ENCODE measurements around the gene ATP5PO. TPM values are rescaled to one million over a fixed set of nuclear protein-coding genes. Genes with fewer than 3 reads are reported as not detected.
"Not testable (repeated sequence)": the region's sequence is repeated elsewhere in the genome, so short reads cannot be mapped to it uniquely, and the experiment has no call there.

The ATP5PO gene
- total RNA-seq, 1 experiment from 2014 or later, result 71.3 TPM

DNA sequence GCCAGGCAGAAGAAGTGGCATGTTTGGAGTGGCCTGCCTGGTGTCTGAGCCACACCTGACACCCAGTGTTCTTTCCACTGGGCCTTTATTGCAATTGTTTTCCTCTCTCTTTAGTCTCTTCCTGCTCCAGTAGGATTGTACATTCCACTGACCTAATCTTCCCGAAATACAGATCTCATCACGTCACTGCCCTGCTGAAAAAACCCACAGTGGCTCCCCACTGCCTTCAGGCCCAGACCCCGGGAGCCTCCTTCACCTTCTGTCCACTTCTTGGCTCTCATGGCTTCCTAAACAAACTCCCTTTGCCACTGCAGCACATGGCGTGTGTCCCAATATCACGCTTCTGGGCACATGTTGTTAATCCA, 25.3 kb upstream of the ATP5PO start:
- DNase-seq (ENCODE audit: low spot score), result no peak

DNA sequence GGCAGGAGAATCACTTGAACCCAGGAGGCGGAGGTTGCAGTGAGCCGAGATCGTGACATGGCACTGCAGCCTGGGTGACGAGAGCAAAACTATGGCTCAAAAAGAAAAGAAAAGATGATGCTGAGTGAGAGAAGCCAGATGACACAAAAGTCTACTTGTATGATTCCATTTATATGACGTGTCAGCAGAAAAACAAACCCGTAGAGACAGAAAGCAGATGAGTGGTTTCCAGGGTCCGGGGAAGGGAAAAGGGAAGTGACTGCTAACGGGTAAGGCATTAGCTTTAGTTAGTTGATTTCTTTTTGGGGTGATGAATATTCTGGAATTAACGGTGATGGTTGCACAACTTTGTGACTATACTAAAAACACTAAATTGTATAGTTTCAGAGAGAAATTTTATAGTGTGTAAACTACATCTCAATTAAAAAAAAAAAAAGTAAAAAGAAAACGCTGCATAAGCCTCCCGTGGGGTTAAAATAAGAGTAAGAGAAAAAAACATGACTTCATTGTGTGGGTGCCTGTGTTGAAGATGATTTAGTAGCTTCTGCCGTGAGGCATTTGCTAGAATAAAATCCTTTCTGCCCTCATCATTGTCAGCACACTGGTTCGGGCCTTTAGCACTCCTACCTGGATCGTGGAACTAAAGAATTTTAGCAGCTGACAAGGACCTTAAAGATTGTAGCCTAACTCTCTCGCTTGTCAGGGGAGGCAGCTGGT, 24.7 kb upstream of the ATP5PO start:
- no peak for DNase-seq (ENCODE audit: low spot score)

DNA sequence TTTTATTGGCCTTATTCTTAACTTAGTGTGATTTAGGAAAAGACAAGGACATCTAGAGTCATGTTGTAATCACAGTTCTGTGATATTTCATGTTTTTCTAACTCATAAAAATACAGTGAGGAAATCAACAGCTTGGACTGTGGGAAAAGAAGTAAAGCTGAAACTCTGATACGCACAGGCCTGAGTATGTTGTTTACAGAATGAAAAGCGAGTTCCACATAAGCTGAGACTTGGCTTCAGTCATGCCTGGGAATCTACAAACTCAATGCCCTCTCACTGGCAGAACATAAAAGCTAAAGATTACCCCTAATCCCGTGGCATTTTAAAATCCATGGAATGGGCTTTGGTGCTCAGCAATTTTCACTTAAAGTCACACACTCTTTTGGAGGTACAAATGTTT, 23.6 kb upstream of the ATP5PO start:
- no peak for DNase-seq (ENCODE audit: low spot score)

DNA sequence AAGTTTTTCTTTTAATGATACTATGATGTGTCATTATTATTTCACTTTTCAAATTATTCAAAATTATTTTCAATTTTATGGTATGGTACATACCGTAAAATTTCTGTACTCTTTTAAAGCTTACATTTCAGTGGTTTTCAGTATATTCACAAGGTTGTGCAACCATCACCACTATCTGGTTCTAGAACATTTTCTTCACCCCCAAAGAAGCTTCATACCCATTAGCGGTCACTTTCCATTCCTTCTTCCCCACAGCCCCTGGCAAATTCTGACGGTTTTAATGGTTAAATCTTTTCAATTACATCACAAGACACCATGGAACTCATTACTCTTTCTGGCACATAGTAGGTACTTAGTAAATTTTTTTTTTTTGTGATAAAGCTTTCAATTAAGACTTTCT, 22.8 kb upstream of the ATP5PO start:
- DNase-seq (ENCODE audit: low spot score), result no peak

DNA sequence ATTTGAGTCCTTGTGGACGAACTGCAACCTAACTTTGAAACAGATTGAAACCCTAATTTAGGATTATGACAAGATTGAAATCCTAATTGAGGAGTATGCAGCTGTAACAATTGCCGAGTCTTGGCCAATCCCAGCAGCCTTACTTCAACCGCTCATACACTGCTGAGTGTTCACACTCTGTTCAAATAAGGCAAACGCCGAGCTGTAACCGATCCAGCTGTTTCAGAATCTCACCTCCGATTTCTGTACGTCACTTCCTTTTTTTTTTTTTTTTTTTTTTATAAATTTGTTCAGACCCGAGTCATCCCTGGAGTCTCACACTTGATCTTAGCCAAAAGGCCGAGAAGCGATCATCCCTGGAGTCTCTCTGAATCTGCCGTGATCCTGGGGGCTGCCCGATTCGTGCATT, 22.3 kb upstream of the ATP5PO start:
- DNase-seq (ENCODE audit: low spot score), result no peak

DNA sequence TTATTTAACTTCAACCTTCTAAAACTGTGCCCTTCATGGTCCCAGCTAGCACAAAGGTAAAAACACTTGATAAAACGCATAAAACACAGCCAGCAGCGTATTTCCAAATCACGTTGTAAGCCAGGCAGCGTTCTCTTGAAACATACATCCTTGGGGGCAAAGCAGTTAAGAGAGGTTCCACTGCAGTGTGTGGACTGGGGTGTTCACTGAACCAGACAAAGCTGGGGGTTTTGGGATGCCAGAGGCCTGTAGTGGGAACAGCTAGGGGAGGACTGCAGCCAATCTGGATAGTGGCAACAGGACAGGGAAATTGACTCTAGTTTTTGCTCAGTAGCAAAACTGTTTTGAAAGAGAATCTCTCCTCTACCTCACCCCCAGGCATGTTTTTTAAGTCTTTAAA, 21.5 kb upstream of the ATP5PO start:
- DNase-seq (ENCODE audit: low spot score), result no peak

DNA sequence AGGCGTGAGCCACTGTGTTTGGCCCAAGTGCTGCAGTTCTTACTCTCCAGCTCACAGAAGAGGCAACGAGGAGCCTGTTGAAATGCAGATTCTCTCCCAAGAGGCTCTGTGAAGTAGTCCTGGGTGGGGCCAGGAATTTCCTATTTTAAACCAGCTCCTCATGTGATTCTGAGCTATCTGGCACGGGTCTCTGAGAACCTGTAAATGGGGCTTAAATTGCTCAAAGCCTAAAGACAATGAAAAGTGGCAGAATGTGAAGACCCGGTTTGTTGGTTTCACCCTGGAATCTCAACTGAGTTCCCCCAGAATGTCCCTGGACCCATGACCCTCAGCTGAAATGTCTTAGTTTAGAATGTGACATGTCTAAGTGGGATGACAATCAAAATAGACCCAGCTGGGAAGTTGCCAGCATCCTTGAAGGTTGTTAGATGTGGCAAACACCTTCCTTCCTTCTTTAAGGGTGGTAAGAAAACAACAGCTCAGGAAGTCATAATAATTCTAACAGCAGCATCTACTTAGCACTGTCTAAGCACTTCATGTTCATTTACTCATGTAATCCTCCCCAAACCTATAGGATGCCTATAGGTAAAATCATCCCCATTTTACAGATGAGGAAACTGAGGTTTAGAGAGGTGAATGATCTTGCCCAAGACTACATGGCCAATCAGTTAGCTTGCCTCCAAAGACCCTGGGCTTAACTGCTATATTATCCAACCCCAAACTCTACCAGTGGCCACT, 20.9 kb upstream of the ATP5PO start:
- DNase-seq (ENCODE audit: low spot score), result no peak

DNA sequence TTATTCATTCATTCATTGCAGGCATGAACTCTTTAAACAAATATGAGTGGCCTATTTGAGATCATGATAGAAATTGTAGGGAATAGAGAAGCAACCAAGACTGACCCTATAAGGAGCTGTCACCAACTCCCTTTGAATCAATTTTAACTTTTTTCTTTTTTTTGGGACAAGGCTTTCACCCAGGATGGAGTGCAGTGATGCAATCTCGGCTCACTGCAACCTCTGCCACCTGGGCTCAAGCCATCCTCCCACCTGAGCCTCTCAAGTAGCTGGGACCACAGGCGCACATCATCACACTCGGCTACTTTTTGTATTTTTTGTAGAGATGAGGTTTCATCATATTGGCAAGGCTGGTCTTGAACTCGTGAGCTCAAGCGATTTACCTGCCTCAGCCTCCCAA, 17.1 kb upstream of the ATP5PO start:
- DNase-seq (ENCODE audit: low spot score), result no peak

DNA sequence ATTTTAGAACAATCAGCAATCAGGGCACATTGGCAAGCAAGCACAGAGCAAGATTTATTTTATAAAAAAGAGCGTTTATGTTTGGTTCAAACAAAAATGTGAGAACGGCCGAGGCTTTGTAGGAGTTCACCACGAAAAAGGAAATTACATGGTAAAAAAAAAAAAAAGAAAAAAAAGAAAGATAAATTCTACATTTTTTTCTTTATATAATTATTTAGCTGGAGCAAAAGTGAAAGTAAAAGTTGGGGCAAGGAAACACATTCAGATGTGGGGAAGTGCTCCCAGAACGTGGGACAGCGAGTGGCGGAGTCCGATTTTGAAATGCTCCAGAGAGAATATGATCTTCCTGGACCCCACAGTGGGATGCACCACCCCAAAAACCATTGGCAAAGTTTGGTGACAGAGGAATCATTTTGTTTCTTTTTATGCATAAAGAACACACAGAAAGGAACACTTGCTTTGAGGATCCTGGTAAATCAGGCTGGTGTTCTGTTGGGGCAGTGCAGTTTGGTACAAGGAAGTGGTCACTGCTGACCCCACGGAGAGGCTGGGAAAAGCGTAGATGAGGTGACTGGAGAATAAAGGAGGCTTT, 16.3 kb upstream of the ATP5PO start:
- no peak for DNase-seq (ENCODE audit: low spot score)

DNA sequence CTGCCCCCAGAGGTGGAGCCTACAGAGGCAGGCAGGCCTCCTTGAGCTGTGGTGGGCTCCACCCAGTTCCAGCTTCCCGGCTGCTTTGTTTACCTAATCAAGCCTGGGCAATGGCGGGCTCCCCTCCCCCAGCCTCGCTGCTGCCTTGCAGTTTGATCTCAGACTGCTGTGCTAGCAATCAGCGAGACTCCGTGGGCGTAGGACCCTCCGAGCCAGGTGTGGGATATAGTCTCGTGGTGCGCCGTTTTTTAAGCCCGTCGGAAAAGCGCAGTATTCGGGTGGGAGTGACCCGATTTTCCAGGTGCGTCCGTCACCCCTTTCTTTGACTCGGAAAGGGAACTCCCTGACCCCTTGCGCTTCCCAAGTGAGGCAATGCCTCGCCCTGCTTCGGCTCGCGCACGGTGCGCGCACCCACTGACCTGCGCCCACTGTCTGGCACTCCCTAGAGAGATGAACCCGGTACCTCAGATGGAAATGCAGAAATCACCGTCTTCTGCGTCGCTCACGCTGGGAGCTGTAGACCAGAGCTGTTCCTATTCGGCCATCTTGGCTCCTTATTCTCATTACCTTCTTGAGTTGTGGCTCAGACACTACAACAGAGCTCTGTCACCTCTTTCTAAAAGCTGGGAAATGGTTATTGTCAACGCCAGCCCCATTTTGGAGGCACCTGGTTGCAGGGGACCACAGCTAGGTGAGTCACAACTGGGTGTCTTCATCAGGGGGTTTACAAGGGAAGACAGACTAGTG, 15.6 kb upstream of the ATP5PO start:
- not testable (repeated sequence) for DNase-seq (ENCODE audit: low spot score)

DNA sequence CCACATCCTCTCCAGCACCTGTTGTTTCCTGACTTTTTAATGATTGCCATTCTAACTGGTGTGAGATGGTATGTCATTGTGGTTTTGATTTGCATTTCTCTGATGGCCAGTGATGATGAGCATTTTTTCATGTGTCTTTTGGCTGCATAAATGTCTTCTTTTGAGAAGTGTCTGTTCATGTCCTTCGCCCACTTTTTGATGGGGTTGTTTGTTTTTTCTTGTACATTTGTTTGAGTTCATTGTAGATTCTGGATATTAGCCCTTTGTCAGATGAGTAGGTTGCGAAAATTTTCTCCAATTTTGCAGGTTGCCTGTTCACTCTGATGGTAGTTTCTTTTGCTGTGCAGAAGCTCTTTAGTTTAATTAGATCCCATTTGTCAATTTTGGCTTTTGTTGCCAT, 10.6 kb upstream of the ATP5PO start:
- DNase-seq (ENCODE audit: low spot score), result not testable (repeated sequence)

DNA sequence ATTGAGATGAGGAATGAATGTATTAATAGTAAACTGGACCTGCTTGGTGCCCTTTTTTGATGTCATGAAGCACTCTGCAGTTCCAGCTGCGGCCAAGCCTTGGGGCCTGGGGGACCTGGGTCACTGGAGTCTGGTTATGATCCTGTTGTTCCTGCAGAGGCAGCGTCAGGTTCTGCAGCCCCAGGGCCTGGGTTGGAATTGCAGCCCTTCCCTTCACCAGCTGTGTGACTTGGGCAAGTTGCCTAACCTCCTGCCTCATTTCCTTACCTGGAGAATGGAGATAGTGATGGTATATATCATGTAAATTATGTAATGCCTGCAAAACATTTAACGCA, 9.1 kb upstream of the ATP5PO start:
- DNase-seq (ENCODE audit: low spot score), result peak; percentile 19

DNA sequence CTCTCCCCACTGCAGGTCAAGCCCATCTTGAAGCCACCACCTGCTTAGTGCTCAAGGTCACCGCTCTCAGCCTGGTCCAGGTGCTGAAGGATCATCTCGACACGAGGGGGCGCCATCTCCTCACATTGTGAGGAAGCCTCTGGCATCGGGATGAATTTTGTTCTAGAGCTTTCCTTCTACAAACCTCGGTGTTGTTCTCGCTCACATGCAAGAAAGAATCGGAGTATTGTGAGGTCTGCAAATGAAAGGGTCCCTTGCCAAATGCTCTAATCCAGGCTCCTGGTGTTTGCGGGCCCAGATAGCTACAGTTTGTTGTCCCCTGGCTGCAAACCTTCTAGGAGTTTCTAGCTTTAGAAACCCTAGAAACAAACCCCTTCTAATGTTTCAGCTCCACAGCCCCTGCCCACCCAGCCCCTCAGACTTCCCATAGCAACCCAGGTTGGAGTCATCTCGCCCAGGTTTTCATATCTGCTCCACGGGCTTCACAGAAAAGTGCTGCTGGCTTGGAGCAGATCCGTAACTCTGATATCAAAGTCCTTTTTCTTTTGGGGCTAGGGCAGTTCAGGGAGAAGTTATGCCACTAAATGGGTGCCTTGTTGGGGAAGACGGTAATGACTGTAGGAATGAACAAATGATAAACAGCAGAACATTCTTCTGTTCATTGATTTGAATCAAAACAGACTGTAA, 8.6 kb upstream of the ATP5PO start:
- DNase-seq (ENCODE audit: low spot score), result peak; percentile 92

DNA sequence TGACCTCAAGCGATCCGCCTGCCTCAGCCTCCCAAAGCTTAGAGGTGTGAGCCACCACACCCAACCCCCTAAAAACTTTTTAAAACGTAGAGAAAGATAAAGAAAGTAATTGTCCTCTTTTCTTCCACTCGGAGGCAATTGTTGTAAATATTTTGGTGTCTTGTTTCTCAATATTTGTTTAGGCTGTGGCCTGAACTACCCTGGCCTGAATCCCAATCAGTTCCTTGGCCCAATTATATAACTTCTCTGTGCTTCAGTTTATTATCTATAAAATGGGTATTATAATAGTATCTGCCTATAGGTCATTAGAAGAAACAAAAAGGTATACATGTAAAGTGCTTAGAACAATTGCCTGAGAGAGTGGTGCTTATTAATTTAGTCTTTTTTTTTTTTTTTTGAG, 1.8 kb upstream of the ATP5PO start:
- DNase-seq (ENCODE audit: low spot score), result no peak

DNA sequence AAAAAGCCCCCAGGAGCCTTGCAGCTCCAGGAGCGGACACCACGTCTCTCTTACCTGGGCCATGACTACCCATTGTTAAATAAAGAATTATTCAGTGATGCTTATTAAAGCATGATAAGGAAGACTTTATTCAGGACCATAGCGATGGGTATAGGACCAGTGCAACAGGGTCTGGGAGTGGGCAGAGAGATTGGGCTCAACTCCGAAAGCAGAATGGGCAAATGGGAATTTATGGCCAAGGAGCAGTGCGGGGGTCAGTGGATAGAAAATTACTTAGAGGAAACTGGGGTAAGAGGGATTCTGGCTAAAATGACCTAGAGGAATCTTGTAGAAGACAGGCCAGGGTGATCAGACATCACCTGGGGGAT, 580 bp upstream of the ATP5PO start:
- no peak for DNase-seq (ENCODE audit: low spot score)

DNA sequence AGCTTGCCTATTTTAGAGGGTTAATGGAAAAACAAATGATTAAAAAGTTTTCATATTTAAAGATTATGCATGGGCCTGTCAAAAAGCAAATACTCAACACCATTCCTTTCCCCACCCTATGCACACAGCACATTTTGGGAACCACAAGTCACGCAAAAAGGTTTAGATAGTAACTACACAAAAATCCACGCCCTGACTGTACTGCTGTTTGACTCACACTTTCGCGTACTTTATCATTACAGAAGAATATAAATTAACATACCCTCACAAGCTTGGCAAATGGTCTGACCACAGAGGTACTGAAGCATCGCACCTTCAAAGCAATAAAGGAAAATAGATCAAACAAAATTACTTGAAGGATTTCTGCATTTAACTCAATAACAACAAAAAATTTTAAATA, 1.4 kb downstream of the ATP5PO start:
- DNase-seq (ENCODE audit: low spot score), result no peak

DNA sequence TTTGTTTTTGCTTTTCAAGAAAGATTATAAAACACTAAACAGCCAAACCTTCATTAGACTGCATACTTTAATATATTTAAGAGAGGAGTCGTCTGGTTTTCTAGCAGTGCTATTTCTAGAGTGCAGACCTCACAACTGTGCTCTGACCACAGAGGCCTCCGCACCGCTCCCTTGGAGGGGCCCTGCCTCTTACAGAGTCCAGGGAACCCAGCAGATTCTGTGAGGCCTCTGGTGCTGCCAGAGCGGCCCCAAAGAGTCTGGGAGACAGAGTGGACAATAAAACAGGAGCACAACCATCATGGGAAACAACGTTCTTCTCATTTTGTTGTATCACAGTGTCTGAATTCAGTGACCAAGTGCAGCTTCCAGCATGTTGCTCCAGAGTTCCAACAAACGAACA, 5.8 kb downstream of the ATP5PO start:
- no peak for DNase-seq (ENCODE audit: low spot score)

DNA sequence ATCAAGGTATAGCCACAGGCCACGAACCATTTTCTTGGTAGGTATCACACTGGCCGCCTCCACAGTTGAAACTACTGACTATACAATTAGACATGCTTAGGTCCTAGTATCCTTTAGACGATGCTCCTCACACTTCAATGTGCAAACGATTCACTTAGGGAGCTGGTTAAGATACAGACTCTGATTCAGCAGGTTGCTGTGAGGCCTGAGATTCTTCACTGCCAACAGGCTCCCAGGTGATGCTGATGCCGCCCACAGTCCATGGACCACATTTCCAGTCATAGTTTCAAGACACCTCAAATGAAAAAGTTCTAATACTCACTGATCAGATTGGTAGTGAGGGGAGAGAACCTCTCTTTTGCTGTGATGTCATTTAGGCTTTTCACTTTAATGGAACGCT, 6.8 kb downstream of the ATP5PO start:
- no peak for DNase-seq (ENCODE audit: low spot score)

DNA sequence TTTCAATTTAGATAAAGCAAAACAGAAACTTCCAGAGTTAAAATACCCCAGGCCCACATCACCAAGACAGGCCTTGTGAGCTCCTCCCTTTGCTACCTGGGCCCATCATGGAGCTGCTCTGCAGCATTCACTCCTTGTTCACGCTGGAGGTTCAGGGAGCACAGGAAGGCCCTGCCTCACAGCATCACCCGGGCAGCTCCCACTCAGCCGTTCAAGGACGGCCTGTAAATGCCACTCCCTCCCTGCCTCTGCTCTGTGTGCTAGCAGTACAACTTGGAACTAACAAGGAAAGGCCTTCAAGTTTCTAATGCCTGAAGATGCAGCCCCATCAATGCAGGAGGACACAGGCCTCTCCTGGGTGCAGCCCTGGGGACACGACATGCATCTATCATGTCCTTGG, 11.6 kb downstream of the ATP5PO start:
- DNase-seq (ENCODE audit: low spot score), result no peak

DNA sequence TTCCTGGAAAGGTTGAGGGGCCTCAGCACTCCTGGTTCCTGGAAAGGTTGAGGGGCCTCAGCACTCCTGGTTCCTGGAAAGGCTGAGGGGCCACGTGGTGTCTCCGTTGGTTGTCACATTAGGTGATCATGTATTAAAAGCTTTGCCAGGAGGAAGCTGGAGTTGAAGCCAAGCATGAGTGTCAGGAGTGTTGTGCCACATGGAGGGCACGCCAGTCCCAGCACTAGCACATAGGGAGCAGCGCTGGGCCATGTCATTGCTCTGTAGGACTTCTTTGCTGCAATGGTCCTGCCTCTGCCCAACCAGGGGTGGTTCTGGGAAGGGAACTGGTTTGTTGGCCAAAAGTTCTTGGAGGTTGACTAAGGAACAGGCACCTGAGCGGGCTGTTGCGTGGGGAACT, 13.3 kb downstream of the ATP5PO start:
- no peak for DNase-seq (ENCODE audit: low spot score)

DNA sequence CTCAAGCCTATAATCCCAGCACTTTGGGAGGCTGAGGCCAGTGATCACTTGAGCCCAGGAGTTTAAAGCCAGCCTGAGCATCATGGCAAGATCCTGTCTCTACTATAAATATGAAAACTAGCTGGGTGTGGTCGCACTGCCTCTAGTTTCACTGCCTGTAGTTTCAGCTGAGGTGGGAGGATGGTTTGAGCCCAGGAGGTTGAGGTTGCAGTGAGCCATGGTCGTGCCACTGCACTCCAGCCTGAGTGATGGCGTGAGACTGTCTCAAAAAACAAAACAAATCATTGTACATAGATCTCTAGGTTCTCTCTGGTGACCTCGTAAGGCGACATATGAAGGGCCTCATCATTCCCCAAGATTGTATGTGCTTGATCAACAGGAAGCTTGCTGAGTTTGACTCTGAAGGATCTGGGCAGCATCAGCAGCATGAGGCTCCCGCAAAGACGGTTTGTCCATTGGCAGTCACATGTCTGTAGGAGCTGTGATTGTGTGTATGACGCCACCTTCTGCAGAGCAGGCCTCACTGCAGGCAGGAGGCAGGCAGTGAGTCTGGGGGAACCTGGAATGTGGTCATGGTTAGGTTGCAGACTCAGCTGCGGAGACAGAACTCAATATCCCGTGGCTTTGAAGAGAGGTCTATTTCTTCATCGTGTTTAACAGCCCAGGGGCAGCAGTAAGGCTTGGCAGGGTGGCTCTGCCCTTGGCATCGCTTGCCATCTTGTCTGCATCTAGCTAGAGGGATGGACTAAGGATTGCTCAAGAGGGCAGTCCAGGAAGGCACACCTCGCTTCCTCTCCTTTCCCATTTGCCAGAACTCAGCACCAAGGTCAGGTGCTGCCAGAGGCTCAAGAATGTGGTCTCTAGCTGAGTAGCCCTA, 14.0 kb downstream of the ATP5PO start:
- peak; percentile 29 for DNase-seq (ENCODE audit: low spot score)

Data from HT-29 (cell line).